ENCODE measurements around the gene ENPP7.

DNA sequence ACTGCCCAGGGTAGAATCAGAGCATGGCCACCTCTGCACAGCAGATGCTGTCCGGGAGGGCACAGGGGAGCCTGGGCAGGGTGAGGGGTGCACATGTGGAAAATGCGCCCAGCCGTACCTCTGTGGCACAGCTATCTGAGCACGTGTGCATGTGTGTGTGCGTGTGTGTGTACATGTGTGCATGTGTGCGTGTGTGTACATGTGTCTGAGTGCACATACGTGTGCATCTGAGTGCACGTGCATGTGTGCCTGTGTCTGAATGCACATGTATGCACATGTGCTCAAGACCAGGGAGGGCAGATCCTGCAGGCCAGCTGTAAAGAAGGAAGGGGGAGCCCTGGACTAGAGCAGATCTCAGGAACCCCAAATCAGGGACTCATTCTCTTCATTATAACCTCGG lies 37.3 kb upstream of the ENPP7 start:
- TF ChIP-seq, protein P1, sequence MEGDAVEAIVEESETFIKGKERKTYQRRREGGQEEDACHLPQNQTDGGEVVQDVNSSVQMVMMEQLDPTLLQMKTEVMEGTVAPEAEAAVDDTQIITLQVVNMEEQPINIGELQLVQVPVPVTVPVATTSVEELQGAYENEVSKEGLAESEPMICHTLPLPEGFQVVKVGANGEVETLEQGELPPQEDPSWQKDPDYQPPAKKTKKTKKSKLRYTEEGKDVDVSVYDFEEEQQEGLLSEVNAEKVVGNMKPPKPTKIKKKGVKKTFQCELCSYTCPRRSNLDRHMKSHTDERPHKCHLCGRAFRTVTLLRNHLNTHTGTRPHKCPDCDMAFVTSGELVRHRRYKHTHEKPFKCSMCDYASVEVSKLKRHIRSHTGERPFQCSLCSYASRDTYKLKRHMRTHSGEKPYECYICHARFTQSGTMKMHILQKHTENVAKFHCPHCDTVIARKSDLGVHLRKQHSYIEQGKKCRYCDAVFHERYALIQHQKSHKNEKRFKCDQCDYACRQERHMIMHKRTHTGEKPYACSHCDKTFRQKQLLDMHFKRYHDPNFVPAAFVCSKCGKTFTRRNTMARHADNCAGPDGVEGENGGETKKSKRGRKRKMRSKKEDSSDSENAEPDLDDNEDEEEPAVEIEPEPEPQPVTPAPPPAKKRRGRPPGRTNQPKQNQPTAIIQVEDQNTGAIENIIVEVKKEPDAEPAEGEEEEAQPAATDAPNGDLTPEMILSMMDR (conservative IDR thresholded peaks at IDR 0.05; ENCODE audit: low read length) = no peak
- TF ChIP-seq EZH2phosphoT487 (IDR thresholded peaks at IDR 0.05; ENCODE audit: borderline replicate concordance) = no peak
